Osteoblast (primary cell): ENCODE results near the gene PRELP. TPM values are rescaled to one million over a fixed set of nuclear protein-coding genes. Genes with fewer than 3 reads are reported as not detected.

Experiments used
- DNase-seq: peaks from one replicate; pipeline ENCODE4 v3.0.0; 2011; ENCODE audit warnings: low spot score, mixed read lengths; ENCODE audit not compliant: insufficient read length; ENCODE audit errors: missing footprints
- H2AFZ ChIP-seq: 2 replicates; pipeline ENCODE4 v1.6.0; 2011; ENCODE audit warnings: mild to moderate bottlenecking, low read length
- H3K27ac ChIP-seq: 2 replicates; pipeline ENCODE4 v1.5.1; 2011; ENCODE audit warnings: mild to moderate bottlenecking, low read depth, low read length, moderate library complexity
- H3K27me3 ChIP-seq: 2 replicates; pipeline ENCODE4 v1.6.0; 2012; ENCODE audit warnings: mild to moderate bottlenecking, control low read depth, inconsistent platforms, low read length, moderate library complexity; ENCODE audit not compliant: insufficient read depth
- H3K36me3 ChIP-seq: 2 replicates; pipeline ENCODE4 v1.5.1; 2011; ENCODE audit warnings: mild to moderate bottlenecking, low read length, control low read depth, moderate library complexity; ENCODE audit not compliant: insufficient read depth
- H3K4me1 ChIP-seq: 2 replicates; pipeline ENCODE4 v1.5.1; 2011; ENCODE audit warnings: mild to moderate bottlenecking, low read length, control low read depth, moderate library complexity; ENCODE audit not compliant: insufficient read depth
- H3K4me2 ChIP-seq: 2 replicates; pipeline ENCODE4 v1.6.0; 2011; ENCODE audit warnings: mild to moderate bottlenecking, low read length; ENCODE audit not compliant: insufficient read depth
- H3K4me3 ChIP-seq: fragments of 200-600 bp; sonication (generic); 3 replicates; pipeline ENCODE4 v1.5.1; 2012; ENCODE audit warnings: mild to moderate bottlenecking, low read length, inconsistent platforms; ENCODE audit not compliant: insufficient read depth
- H3K79me2 ChIP-seq: 2 replicates; pipeline ENCODE4 v1.6.0; 2012; ENCODE audit warnings: mild to moderate bottlenecking, low read length, control low read depth, inconsistent platforms; ENCODE audit not compliant: insufficient read depth
- H3K9me3 ChIP-seq: 2 replicates; pipeline ENCODE4 v1.5.1; 2011; ENCODE audit warnings: low read depth, low read length, control low read depth
- H4K20me1 ChIP-seq: 2 replicates; pipeline ENCODE4 v1.6.0; 2012; ENCODE audit warnings: mild to moderate bottlenecking, low read length, control low read depth; ENCODE audit not compliant: insufficient read depth
- CTCF ChIP-seq: IDR thresholded peaks from 2 replicates; pipeline ENCODE4 v1.5.1; 2011; ENCODE audit warnings: mild to moderate bottlenecking, low read depth, low read length, moderate library complexity; ENCODE audit errors: extremely low read depth
- total RNA-seq: library from RNA; depleted of rRNA; stranded (reverse); fragments of >200 nt; gene quantifications from 2 replicates; pipeline ENCODE4 v1.2.3, GENCODE V29; 2012

Gene PRELP
- total RNA-seq, 1 donor, result 0.36 TPM

GRCh38 chr1:203518541-203518940 is 42.9 kb downstream of the PRELP start:
- Histone ChIP-seq H4K20me1 (no peaks in the 10 kb centered on the region), H3K4me1 (peaks cover 30% of the 10 kb centered on the region), H3K36me3 (no peaks in the 10 kb centered on the region), H3K27ac (no peak overlapping the region), H2AFZ (no peak overlapping the region), H3K27me3 (no peaks in the 10 kb centered on the region), H3K4me3 (no peak overlapping the region), H3K4me2 (no peak overlapping the region), H3K9me3 (no peaks in the 10 kb centered on the region), H3K79me2 (no peaks in the 10 kb centered on the region)
- DNase-seq, result no peak
- no peak for TF ChIP-seq CTCF

DNA sequence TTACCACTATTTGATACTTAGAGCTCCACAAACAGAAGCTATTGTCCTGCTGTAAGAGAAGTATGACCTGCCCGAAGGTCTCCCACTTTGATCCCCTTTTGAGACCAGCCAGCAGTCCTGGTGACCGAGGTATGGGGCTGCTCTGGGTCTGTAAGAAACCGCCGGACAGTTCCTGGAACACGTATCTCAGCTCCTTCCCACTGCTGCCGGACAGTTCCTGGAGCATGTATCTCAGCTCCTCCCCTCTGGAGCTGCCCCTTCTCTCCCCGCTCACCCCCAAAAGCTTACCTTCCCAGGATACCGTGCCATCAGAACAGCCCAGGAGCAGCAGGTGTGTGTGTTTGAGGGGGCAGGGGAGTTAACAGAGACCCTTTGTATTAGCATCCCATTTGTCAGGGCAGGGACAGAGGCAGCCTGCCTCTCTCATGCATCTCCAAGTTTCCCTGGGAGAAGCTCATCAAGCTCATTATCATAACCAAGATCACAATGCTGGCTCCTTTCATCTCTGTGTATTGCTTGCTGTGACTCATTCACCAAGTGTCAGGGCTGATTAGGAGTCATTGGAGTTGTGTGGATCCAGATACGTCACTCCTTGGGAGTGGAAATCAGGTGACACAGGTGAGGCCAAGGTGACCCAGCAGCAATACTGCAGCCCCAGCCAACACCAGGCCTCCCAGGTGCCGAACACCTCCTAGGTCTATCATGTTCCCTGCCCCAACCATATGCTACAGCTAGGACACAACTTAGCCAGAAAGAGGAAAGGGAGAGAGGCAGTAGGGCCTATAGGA is 43.6 kb downstream of the PRELP start:
- no peaks in the 10 kb centered on the region for H3K79me2 ChIP-seq
- H3K27ac ChIP-seq, result no peak overlapping the region
- H3K4me3 ChIP-seq, result no peak overlapping the region
- DNase-seq, result no peak
- no peak overlapping the region for H3K4me2 ChIP-seq
- H3K9me3 ChIP-seq, result no peaks in the 10 kb centered on the region
- no peaks in the 10 kb centered on the region for H4K20me1 ChIP-seq
- H3K36me3 ChIP-seq, result no peaks in the 10 kb centered on the region
- peaks cover 22% of the 10 kb centered on the region for H3K4me1 ChIP-seq
- no peak for TF ChIP-seq CTCF
- no peak overlapping the region for H2AFZ ChIP-seq
- H3K27me3 ChIP-seq, result no peaks in the 10 kb centered on the region

DNA sequence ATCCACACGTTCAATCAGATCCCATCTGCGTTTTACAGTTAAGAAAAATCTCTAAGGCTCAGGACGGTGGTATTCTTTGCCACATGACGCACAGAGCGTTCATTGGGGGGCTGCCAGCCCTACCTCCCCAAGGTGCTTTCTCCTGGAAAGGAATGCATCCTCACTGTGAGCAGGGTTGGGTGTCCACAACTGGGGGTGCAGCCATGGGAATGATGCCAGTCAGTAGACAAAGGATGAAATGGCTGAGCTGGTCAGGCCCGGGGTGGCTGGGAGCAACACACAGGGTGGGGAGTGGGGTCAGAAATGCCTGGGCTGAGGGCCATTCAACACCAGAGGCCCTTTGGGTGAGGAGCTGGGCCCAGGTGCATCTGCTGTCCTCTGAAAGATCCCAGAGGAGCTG is 44.3 kb downstream of the PRELP start:
- Histone ChIP-seq H3K4me3 (no peak overlapping the region), H4K20me1 (no peaks in the 10 kb centered on the region), H3K27me3 (no peaks in the 10 kb centered on the region), H3K9me3 (no peaks in the 10 kb centered on the region), H3K27ac (no peak overlapping the region), H3K4me2 (no peak overlapping the region), H3K4me1 (peaks cover 19% of the 10 kb centered on the region), H3K79me2 (no peaks in the 10 kb centered on the region), H3K36me3 (no peaks in the 10 kb centered on the region), H2AFZ (no peak overlapping the region)
- no peak for DNase-seq
- TF ChIP-seq CTCF, result no peak

DNA sequence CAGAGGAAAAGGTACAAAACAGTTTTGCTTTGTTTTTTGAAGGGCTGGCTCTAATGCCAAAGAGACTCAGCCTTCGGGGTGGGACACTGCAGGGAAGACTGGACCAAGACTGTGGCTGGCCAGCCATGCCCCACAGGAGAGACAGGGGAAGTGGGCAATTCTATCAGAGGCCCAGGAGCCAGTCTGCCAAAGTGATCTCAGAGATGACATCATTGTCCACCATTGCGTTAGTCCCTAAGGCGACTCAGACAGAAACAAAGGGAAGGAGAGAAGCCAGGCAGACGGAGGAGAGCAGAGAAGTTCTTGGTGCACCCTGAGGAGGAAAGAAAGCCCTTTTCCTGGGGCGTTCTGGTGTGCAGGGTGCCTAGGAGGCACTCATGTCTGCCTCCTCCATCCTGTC is 44.7 kb downstream of the PRELP start:
- Histone ChIP-seq H3K79me2 (no peaks in the 10 kb centered on the region), H3K4me1 (peaks cover 19% of the 10 kb centered on the region), H3K36me3 (no peaks in the 10 kb centered on the region), H3K27ac (peak overlapping the region; percentile 66), H2AFZ (peak overlapping the region; percentile 83), H3K4me2 (no peak overlapping the region), H3K4me3 (no peak overlapping the region), H3K27me3 (no peaks in the 10 kb centered on the region), H4K20me1 (no peaks in the 10 kb centered on the region), H3K9me3 (no peaks in the 10 kb centered on the region)
- no peak for TF ChIP-seq CTCF
- DNase-seq, result peak; percentile 91
